Amniotic stem cell (primary cell): ENCODE measurements around the gene OPN4.
A peak's percentile ranks its signal among the peaks of the same experiment; 100 is the strongest.

Experiments
- DNase-seq: peaks from one replicate; lab custom pipeline; 2025; lab: John Stamatoyannopoulos, UW

OPN4 gene

DNA sequence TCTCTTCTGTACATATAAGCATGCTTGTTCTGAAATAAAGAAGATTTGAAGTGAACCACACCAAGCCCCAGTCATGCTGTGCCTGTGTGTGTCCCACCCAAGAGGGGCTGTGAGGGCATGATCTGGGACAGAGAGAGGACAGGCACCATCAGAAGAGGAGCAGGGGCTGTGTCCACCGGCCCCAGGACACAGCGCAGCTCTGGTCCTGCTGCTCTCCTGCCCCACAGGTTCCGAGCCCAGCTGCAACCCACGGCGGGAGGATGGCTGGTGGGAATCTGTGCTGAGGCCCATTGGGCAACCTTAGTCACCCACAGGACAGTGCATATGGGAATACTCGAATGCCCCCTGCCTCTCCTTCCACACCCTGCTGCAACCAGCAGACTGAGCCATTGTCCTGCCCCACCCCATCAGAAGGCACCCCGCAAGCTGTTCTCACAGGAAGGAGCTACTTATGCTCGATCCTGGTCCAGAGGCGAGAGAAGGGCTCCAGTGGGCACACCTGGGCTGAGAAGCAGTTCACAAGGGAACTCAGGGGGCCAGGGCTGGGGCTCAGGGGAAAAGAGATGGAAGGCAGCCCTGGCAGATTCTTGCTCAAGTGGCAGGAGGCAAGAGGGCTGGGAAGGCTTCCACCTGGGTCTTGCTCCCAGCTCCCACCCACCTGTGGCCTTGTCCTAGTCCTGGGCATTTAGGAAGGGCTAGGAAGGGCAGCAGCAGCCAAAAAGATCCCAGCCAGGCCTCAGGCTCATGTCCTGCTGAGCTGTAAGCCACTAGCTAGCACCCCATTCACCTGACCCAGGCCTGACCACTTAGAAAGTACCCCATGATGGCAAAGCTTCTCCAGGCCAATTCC lies 45.9 kb downstream of the OPN4 start:
- DNase-seq = no peak

DNA sequence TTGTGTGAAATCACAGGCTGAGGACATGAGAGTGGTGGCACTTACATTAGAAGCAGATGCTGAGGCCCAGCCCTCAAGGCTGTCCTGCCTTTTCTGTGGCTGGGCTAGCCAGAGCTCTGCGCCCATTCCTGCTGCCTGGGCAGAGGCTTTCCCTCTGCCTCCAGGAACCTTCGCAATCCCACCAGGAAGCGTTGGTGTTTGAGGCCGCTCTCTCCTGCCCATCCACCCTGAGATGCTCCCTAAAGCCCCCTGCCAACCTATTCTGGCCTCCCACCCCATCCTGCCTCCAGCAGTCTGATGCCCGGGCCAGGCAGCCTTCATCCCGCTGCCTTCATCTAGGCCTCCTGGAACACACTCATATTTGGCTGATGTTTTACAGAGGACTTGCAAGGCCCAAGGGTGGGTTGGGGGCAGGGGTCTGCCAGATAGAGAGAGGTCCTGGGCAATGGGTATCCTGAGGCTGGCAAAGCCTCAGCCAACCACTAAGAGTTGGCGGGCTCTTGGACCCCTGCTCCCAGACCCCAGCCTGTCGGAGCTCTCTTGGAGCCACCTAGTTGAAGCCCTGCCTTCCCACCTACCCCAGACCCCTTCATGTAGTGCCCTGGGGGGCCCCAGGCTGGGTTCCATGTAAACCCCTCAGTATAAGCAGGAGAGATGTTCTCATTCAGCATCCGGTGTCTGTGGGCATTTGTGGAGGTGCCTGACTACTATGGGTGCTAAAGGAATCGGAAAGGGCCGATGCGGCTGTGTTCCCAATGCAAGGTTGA lies 46.7 kb downstream of the OPN4 start:
- no peak for DNase-seq

DNA sequence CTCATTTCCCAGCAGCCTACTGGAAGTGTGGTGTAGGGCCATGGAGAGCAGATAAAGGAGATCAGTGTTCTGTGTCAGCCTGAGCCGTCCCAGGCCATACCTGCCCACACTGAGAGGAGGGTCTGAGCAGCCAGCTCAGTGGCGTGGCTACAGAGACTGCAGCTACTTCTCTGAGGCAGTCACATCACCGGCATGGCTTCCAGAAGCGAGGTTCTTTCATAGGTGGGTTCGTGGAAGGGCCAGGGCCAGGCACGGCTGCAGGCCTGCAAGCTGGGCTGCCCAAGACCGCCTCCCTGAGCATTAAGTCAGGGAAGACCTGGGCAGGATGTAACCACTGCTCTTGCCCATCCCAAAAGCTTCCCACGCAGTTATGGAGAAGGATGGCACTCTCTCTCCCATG lies 48.8 kb downstream of the OPN4 start:
- DNase-seq = no peak

DNA sequence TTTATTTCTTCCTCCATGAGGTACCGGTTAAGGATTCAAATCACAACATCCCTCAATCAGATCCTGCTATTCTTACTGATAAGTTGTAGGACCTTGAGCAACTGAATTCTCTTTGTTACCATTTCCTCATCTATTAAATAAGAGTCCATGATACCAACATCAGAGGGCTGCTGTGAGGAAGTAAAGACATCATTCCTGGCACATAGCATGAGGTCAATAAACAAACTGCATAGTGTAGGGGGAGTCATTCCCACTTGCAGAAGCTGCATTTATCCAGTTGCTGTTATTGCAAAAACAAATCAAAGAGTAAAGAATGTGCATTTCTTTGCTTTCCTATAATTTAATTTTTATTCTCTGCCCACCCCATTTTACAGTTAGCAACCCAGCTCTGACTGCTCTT lies 50.8 kb downstream of the OPN4 start:
- no peak for DNase-seq

DNA sequence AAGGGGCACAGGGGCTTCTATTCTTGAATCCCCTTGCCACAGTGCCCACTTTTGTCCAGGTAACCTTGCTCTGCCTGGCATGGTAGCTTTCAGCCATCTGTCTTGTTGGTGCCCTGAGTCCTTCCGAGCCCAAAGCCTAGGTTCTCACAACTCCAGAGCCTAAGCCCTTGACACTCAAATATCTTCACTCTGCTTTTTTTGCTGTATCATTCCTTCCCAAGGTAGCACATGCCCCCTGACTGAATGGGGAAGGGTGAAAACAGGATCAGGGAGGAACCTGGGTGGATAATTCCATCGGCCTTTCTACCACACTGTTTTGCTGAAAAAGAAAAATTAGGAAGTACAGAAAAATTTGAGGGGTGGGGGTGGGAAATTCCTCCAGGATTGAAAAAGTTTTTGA lies 51.6 kb downstream of the OPN4 start:
- DNase-seq = no peak

DNA sequence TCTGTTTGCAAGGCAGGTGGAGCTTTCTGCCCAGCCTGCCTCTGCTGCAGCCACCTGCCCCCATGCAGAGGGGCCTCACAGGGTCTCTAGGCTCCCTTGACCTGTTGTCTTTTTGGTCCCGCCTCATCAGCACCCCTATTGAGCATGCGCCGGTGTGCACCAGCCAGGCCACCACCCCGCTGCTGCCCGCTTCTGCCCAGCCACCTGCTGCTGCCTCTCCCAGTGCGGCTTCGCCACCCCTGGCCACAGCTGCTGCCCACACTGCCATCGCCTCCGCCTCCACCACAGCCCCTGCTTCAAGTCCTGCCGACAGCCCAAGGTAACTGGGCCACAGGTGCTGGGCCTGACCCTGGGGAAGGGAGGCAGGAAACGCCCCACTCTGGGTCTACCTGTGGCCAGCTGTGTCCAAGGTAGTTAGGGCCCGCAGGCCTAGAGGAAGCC lies 52.1 kb downstream of the OPN4 start:
- no peak for DNase-seq

DNA sequence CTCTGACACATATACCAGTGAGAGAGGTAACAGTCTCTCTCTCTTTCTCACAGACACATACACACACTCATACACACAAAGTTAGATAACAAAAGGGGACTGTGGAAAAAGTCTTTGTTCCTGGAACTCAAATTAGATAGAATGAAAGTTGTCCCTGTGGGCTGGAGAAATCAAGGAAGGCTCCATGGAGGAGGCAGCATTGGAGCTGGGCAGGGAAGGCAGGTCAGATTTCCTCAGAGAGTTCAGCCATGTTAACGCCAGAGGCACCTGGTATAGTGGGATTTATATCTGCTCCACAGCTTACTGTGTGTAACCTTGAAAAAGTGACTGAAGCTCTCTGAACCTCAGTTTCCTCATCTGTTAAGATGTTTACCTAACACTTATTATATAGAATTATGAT lies 52.6 kb downstream of the OPN4 start:
- DNase-seq = no peak

DNA sequence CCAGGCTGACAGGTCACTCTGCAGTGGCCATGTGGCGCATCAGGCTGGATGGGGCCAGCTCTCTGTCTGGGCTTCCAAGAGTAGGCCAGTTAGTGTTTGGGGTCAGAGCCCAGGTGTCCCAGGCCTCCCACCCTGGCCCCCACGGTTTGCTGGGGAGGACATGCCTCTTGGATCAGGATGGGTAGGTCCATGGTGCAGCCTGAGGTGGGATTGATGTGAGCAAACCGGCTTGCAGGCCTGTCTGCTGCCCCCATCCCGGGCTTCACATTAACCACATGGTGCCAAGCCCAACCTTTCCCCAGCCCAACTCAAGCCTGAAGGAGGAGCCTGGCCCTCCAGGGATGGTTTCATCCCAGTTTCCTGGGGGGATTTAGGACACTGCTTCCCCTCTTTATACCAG lies 53.2 kb downstream of the OPN4 start:
- DNase-seq = no peak

DNA sequence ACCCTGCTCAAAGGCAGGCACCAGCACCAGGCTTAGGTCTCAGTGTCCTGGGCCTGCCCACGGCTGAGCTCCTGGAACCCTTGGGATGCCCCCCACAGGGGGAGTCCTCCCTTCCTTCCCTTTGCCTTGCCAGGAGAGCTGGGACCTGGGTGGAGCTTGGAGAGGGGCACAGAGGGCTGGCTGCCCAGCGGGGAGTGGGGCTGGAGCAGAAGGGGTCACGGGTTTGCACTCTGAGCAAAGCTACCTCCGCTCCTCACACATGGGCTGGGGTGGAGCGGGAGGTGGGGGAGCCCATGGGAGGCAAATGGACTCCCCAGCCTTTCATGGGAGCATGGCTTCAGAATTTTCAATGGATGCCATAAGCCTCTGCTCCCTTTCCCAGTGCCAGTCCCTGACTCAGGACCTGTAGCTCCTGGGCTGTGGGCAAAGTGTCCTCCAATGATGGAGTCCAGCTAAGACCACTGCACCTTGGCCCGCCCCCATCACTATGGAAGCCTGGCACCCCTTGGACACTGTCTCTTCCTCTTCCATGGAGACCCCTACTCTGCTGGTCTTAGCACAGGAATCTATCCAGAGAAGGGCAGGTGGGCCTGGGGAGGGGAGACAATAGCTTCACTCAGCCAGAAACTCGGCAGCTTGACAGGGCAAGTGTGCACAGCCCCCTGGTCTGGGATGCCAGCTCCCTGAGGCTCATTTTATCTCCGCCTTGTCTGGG lies 53.9 kb downstream of the OPN4 start:
- DNase-seq = no peak

DNA sequence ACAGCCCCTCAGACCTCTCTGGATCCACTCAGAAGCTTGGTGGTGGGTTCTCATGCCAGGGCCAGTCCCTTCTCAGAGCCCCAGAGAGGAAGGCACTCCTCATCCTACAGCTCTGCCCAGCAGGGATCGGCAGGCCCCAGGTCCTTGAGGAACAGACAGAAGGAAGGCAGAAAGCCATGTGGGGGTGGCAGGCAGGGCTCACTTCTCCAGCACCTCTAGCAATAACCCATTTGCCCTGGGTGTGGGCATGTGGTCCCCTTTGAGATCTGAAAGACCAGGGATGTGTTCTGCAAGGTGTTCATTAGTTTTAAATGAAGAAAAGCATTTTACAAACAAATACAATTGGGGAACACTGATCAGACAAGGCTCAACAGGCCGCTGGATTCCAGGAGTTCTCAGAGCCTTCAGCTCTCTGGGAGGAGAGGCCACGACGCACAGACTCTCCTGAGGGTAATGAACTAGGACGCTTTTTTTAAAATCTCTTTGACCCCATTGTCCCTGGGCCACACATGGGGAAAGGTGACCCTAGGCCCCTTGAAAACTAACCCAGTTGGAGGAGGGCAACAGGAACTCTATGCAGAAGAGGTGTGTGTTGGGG lies 54.5 kb downstream of the OPN4 start:
- no peak for DNase-seq

DNA sequence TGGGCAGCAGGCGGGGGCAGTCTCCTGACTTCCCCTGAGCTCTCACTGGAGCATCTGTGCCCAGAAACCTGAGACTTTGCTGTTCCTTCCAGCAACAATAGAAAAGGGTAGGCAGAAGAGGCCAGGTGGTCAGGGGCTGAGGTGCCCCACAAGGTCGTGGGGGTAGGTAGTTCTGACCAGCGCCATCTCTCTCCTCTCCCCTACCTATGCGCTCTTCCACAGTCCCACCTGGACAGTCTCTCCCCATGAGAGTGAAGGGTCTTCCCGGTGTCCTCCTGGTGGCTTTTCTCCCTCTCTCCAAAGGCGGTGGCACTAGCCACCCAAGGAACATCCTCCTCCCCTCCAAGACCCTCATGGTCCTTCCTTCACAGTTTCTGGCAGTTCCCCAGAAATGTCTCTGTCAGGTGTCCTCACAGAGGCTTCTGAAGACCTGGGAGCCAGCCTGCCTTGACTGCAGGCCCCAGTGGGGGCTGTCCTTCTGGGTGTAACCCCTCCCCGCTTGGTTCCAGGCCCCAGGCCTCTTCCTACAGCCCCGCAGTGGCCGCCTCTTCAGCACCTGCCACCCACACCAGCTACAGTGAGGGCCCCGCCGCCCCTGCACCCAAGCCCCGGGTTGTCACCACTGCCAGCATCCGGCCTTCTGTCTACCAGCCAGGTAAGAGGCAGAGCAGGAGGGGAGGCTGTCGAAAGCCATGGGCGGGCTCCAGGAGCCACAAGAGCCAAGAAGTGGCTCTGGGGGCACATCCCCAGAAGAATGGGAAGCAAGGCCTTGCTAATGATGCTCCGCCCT lies 55.2 kb downstream of the OPN4 start:
- no peak for DNase-seq

DNA sequence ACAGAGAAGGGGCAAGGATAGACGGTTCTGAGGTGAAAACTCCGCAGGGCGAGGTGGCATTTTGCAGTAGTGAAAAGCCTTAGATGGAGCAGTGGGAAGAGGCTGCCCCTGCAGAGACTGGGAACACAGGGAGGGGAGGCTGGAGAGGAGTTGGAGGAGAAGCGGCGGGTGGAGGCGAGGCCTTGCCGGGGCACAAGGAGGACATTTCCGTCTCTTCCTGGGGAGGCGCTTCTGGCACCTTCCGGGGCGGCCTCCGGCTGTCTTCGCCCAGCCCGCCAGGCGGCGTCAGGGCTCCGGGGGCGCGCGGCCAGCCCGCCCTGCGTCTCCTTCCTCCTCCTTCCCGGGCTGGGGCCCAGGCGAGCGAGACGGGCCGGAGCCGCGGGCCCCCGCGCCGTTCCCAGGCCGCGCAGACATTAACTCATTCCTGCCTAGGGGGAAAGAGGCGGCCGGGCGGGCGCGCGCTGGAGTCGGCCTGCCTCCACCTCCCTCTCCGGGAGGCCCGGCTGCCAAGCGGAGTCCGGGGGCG lies 56.7 kb downstream of the OPN4 start:
- DNase-seq = peak; percentile 80

DNA sequence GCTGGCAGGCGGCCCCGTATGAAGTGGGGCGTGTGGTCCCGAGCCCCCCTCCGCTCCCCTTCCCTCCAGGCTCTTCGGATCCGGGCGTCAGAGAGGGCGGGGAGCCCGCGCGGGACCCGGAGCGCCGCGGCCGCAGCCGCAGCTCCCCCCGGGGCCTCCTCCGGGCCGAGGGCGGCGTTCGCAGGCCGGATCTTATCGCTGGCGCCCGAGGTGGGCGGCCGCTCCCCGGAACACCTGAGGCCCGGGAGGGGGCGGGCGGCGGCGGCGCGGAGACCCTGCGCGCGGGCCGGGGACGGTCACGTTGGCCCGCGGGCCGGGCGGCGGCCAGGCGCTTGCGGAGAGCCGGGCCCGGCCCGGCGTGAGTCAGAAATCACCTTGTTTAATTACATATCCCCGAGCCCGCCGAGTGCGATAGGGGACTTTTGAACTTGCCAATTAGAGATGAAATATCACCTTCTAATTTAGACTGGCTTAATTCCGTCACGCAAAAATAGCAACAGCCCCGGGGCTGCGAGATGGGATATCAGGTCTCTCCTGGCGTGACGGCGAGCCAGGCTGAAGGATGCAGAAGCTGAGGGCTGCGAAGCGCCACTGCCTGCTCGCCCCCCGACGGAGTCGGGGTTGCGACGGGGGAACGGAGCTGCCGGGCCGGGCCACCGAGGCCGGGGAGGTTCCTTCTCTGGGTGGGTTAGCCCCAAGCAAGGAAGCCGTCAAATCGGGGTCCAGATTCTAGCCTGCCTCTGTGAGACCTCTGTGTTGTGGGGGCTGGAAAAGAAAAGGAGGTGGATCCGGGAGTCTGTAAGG lies 57.4 kb downstream of the OPN4 start:
- DNase-seq = no peak

DNA sequence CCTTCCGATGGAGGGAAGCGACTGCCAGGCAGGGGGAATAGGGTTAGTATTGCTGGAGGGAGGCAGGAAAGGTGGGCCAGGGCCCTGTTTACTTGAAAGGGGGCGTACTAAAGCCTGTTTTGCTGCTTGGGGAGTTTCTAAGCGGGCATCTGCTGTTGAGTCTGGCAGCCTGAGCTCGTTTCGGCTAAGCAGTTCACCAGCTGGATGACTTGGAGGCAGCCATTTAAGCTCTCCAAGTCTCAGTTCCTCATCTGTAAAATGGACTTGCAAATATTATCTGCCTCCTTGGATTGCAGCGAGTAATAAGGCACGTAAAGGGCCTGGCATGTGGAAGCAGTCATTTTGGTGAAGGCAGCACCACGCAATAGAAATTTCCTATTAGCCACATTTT lies 58.0 kb downstream of the OPN4 start:
- DNase-seq = no peak

DNA sequence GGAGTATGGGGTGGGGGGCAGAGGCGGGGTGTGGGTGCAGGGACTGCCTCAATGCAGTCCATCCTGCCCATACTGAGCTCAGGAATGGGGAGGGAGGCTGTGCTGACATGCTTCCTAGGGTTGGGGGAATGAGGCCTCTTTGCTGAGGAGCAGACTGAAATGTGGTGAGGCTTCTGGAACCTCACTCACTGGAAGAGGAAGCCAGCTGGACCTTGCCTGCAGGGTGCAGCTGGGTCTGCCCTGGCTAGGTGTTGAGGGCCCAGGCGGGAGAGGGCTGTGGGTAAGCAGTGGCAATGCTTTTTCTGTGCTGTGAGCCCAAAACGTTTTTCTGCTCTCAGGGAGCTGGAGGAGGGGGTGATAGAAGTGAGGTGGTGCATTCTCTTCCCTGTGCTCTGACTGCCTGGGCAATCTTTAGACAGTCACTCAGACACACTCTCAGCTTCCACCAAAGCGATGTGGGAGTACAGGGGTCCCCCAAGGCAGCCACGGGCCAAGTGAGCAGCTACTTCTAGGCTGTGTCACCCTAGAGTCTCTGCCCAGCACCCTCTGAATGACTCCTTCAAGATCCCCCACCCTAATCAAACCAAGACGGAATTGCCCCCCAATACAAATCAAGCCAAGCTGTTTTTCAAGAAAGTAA lies 60.9 kb downstream of the OPN4 start:
- DNase-seq = no peak

DNA sequence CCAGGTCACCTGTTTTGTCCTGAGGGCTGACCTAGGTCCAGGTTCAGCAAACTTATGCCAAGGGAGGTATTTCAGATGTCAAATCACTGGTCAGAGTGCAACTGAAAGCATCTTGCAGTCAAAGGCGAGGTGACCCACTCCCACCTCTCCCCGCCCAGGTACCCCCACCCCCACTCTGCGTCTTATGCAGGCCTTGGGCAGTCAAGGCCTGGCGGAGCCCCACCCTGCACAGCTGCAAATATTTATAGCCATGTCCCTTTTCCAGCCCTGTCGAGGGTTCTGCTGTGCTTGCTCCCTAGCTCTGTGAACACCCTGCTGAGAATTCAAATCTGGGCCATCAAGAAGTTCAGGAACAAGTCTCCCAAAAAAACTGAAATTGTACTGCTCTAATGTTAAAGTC lies 61.5 kb downstream of the OPN4 start:
- DNase-seq = no peak
